ENCODE measurements around the gene PLA2G2F. TPM values are rescaled to one million over a fixed set of nuclear protein-coding genes. Genes with fewer than 3 reads are reported as not detected.

Gene PLA2G2F
- total RNA-seq, 2 experiments from 2014 or later: not detected

GRCh38 chr1:20153000-20153418 is 13.9 kb downstream of the PLA2G2F start:
- Mint-ChIP-seq H3K9me3 (ENCODE audit: low read depth) (no peaks in the 10 kb centered on the region), H3K36me3 (no peaks in the 10 kb centered on the region), H3K4me3 (no peak overlapping the region), H3K27ac (no peak overlapping the region), H3K4me1 (peaks cover 16% of the 10 kb centered on the region), H3K27me3 (no peaks in the 10 kb centered on the region)
- no peak for DNase-seq
- no peak for ATAC-seq
- CTCF ChIA-PET: interaction anchor here (0.7 to 2.8 kb wide), 14 partner anchors 9 to 342 kb away, joined by 3 to 38 read pairs (median 4); no protein-coding TSS in a partner anchor

DNA sequence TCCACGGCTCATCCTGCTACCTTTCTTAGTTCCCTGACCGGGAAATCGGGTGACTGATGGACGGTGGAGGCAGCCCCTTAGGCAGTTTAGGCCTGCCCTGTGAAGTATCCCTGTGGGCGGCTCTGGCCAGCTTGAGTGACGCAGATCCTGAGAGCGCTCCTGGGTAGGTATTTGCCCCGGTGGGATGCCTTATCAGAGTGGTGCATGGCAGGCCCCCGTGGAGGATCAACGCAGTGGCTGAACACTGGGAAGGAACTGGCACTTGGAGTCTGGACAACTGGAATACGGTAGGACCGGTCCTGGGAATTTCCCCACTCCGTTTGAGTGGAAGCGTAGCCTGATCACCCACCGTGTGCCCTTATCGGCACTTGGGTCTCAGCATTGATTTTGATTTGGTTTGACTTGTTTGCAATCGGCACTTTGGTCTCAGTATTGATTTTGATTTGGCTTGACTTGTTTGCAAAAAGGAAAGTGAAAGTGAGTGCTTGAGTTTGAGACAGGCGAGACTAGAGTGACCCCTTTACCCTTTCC is 15.2 kb downstream of the PLA2G2F start:
- H3K4me1 Mint-ChIP-seq: peaks cover 16% of the 10 kb centered on the region
- peak overlapping the region; percentile 33 for H3K27ac Mint-ChIP-seq
- DNase-seq (no peak), ATAC-seq (no peak)
- CTCF ChIA-PET: interaction anchor here (0.5 to 1.6 kb wide), 4 partner anchors 18 to 354 kb away, joined by 3 to 11 read pairs (median 4); partner anchors contain the start of gene OTUD3
- H3K4me3 Mint-ChIP-seq: peak overlapping the region; percentile 27
- H3K27me3 Mint-ChIP-seq: no peaks in the 10 kb centered on the region
- H3K9me3 Mint-ChIP-seq (ENCODE audit: low read depth): peaks cover 6% of the 10 kb centered on the region
- H3K36me3 Mint-ChIP-seq: no peaks in the 10 kb centered on the region

GRCh38 chr1:20158358-20159070 is 19.4 kb downstream of the PLA2G2F start:
- H3K27me3 Mint-ChIP-seq: no peaks in the 10 kb centered on the region
- H3K9me3 Mint-ChIP-seq (ENCODE audit: low read depth): peaks cover 16% of the 10 kb centered on the region
- ATAC-seq: no peak
- DNase-seq: no peak
- H3K27ac Mint-ChIP-seq: no peak overlapping the region
- peaks cover 13% of the 10 kb centered on the region for H3K4me1 Mint-ChIP-seq
- H3K4me3 Mint-ChIP-seq: no peak overlapping the region
- CTCF ChIA-PET: interaction anchor here (1.0 to 1.5 kb wide), 4 partner anchors 10 to 54 kb away, joined by 3 to 5 read pairs (median 4); no protein-coding TSS in a partner anchor
- H3K36me3 Mint-ChIP-seq: no peaks in the 10 kb centered on the region

- ATAC-seq (no peak), DNase-seq (no peak)
- Mint-ChIP-seq H3K4me1 (no peaks in the 10 kb centered on the region), H3K27ac (no peak overlapping the region), H3K36me3 (no peaks in the 10 kb centered on the region), H3K9me3 (ENCODE audit: low read depth) (peaks cover 16% of the 10 kb centered on the region), H3K27me3 (no peaks in the 10 kb centered on the region), H3K4me3 (no peak overlapping the region)
- CTCF ChIA-PET: no interaction called here
Observed at GRCh38 chr1:20160034-20160433, 20.9 kb downstream of the PLA2G2F start.

DNA sequence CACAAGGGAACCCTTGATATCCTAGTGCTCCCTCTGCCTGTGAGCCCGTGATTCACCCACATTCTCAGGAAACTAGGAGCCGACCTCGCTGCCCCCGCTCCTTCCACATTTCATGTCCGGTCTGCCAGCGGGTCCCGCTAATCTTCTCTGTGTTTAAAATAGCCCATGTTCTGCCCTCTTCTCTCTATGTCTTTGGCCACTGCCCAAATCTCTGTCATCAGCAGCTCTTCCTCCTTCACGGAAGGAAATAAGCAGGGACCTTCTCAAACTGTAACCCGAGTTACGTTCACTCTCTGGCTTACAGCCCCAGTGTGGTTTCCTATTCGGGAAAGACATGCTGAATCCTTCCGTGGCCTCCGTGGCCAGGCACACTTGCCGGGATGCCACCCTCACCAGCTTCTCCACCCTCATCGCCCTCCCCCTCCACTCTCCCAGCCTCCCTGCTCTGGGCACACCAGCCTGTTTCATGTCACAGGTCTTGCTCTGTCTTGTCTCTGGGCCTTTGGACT is 25.6 kb downstream of the PLA2G2F start:
- Mint-ChIP-seq H3K4me1 (no peaks in the 10 kb centered on the region), H3K27me3 (no peaks in the 10 kb centered on the region), H3K27ac (no peak overlapping the region), H3K4me3 (no peak overlapping the region), H3K36me3 (no peaks in the 10 kb centered on the region), H3K9me3 (ENCODE audit: low read depth) (peaks cover 6% of the 10 kb centered on the region)
- no peak for DNase-seq
- ATAC-seq: no peak
- CTCF ChIA-PET: interaction anchor here (1.2 to 4.5 kb wide), 3 partner anchors 23 to 329 kb away, joined by 3 to 35 read pairs (median 6); no protein-coding TSS in a partner anchor

DNA sequence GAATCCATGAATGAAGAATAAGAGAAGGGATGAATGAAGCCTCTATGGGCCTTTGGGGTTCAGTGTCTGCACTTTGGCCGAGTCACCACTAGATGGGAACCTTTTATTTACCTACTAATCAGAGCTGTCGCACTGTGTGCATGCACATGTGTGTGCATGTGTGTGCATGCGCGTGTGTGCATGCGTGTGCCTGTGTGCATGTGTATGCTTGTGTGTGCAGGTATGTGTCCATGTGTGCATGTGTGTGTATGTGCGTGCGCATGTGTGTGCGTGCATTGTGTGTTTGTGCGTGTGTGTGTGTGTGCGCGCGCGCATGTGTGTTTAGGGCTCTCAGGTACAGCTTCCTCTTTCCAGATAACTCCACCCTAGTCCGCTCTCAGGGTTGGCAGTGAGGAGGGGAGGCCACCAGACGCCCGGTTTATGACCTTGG is 26.4 kb downstream of the PLA2G2F start:
- no peak overlapping the region for H3K27ac Mint-ChIP-seq
- H3K9me3 Mint-ChIP-seq (ENCODE audit: low read depth): peaks cover 2% of the 10 kb centered on the region
- H3K4me3 Mint-ChIP-seq: no peak overlapping the region
- DNase-seq (no peak), ATAC-seq (peak; percentile 60)
- H3K4me1 Mint-ChIP-seq: peaks cover 3% of the 10 kb centered on the region
- H3K27me3 Mint-ChIP-seq: no peaks in the 10 kb centered on the region
- no peaks in the 10 kb centered on the region for H3K36me3 Mint-ChIP-seq
- CTCF ChIA-PET: interaction anchor here (1.0 to 4.5 kb wide), 5 partner anchors 15 to 328 kb away, joined by 3 to 35 read pairs (median 5); no protein-coding TSS in a partner anchor

GRCh38 chr1:20166051-20166450 is 26.9 kb downstream of the PLA2G2F start:
- no peaks in the 10 kb centered on the region for H3K27me3 Mint-ChIP-seq
- CTCF ChIA-PET: interaction anchor here (1.0 to 4.5 kb wide), 4 partner anchors 15 to 327 kb away, joined by 3 to 35 read pairs (median 4); no protein-coding TSS in a partner anchor
- ATAC-seq (no peak), DNase-seq (no peak)
- no peak overlapping the region for H3K4me3 Mint-ChIP-seq
- H3K36me3 Mint-ChIP-seq: no peaks in the 10 kb centered on the region
- no peak overlapping the region for H3K27ac Mint-ChIP-seq
- peaks cover 3% of the 10 kb centered on the region for H3K4me1 Mint-ChIP-seq
- H3K9me3 Mint-ChIP-seq (ENCODE audit: low read depth): peaks cover 2% of the 10 kb centered on the region

GRCh38 chr1:20167126-20167525 is 28.0 kb downstream of the PLA2G2F start:
- CTCF ChIA-PET: interaction anchor here (4.5 kb wide), 1 partner anchor 27 kb away, joined by 35 read pairs; no protein-coding TSS in a partner anchor
- no peaks in the 10 kb centered on the region for H3K36me3 Mint-ChIP-seq
- H3K27ac Mint-ChIP-seq: no peak overlapping the region
- H3K4me3 Mint-ChIP-seq: no peak overlapping the region
- no peak for DNase-seq
- peaks cover 10% of the 10 kb centered on the region for H3K4me1 Mint-ChIP-seq
- H3K9me3 Mint-ChIP-seq (ENCODE audit: low read depth): peaks cover 2% of the 10 kb centered on the region
- ATAC-seq: no peak
- H3K27me3 Mint-ChIP-seq: no peaks in the 10 kb centered on the region

DNA sequence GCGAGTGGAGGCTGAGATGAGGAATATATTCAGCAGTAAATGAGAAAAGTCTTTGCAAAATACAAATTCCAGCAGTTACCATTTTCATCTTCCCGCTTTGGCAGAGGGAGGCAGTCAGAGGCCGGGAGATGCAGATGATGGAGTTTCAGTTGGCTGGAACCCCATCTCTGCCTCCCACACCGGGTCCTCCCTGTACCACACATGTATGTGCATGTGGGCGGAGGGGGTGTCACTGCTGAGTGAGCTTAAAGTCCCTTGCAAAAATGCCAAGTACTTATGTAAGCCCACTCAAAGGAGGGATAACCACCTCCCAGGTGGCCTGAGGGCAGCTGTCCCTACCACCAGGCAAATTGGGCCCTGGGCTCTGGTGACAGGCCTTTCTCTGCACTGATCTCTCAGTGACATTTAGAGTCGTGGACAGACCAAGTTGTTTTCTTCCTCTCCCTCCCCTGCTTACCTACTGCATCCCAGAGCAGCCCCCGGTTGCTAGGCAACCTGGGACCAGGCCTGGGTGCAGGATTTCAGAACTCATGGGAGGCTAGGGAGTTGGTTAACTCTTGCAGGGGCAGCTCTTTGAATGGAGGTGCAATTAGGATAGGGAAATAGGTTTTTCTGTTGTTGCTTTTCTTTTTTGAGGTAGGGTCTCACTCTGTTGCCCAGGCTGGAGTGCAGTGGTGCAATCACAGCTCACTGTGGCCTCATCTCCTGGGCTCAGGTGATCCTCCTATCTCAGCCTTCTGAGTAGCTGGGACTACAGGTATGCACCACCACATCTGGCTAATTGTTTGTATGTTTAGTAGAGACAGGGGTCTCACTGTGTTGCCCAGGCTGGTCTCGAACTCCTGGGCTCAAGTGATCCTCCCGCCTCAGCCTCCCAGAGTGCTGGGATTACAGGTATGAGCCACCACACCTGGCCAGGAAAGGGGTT is 29.7 kb downstream of the PLA2G2F start:
- H3K27me3 Mint-ChIP-seq: no peaks in the 10 kb centered on the region
- H3K4me3 Mint-ChIP-seq: no peak overlapping the region
- CTCF ChIA-PET: interaction anchor here (0.5 to 1.6 kb wide), 4 partner anchors 11 to 44 kb away, joined by 3 to 5 read pairs (median 4); no protein-coding TSS in a partner anchor
- no peaks in the 10 kb centered on the region for H3K9me3 Mint-ChIP-seq (ENCODE audit: low read depth)
- H3K27ac Mint-ChIP-seq: no peak overlapping the region
- no peak for ATAC-seq
- DNase-seq: no peak
- peaks cover 11% of the 10 kb centered on the region for H3K4me1 Mint-ChIP-seq
- H3K36me3 Mint-ChIP-seq: no peaks in the 10 kb centered on the region

- H3K27me3 Mint-ChIP-seq: no peaks in the 10 kb centered on the region
- H3K4me1 Mint-ChIP-seq: peaks cover 11% of the 10 kb centered on the region
- no peaks in the 10 kb centered on the region for H3K9me3 Mint-ChIP-seq (ENCODE audit: low read depth)
- DNase-seq (no peak), ATAC-seq (no peak)
- CTCF ChIA-PET: interaction anchor here (0.6 to 2.2 kb wide), 4 partner anchors 18 to 901 kb away, joined by 3 to 5 read pairs (median 4); partner anchors contain the start of gene OTUD3
- H3K36me3 Mint-ChIP-seq: no peaks in the 10 kb centered on the region
- H3K4me3 Mint-ChIP-seq: no peak overlapping the region
- no peak overlapping the region for H3K27ac Mint-ChIP-seq
Observed at GRCh38 chr1:20169932-20170331, 30.8 kb downstream of the PLA2G2F start.

- Mint-ChIP-seq H3K27me3 (peaks cover 6% of the 10 kb centered on the region), H3K9me3 (ENCODE audit: low read depth) (no peaks in the 10 kb centered on the region), H3K4me3 (no peak overlapping the region), H3K36me3 (no peaks in the 10 kb centered on the region), H3K4me1 (peaks cover 11% of the 10 kb centered on the region), H3K27ac (no peak overlapping the region)
- DNase-seq: no peak
- CTCF ChIA-PET: interaction anchor here (0.7 to 2.2 kb wide), 4 partner anchors 8 to 290 kb away, joined by 4 to 6 read pairs (median 4); partner anchors contain the start of gene OTUD3
- ATAC-seq: no peak
Observed at GRCh38 chr1:20172033-20172590, 33.0 kb downstream of the PLA2G2F start.

DNA sequence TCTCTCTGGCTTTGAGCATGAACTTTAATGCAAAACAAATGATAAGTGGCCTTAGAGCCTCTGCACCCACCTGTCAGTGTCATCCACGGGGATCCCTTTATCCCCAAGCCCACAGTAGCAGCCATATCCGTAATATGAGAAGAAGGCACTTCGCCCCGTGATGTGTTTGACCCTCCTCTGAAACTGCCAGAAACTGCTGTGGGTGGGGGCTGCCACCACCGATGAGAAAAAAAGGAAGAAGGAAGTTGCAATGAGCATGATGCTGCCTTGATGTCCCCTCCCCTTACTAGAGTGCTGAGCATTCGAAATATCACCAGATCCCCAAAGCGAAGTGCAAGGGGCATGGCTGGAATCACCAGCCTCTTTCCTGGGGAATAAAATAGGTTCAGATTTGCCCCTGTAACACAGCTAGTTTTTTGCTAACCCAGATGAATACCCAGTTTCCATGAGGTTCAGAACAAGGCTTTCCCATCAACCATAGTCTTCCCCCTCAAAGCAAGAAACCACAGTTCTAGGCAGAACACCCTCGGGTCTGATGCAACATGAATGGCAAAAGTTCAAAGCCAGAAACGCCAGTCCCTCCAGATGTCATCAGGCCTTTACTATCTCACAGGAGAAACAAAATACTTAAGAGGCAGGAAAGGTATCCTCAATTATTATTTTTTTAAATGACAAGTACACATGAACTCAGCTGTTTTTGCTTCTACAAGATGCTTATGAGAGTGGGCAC is 36.0 kb downstream of the PLA2G2F start:
- no peak for ATAC-seq

More for the DNA sequence above, 36.0 kb downstream of the PLA2G2F start:
- no peaks in the 10 kb centered on the region for H3K36me3 Mint-ChIP-seq
- CTCF ChIA-PET: interaction anchor here (2.7 kb wide), 1 partner anchor 20 kb away, joined by 8 read pairs; no protein-coding TSS in a partner anchor
- H3K27ac Mint-ChIP-seq: no peak overlapping the region
- H3K4me3 Mint-ChIP-seq: no peak overlapping the region
- H3K4me1 Mint-ChIP-seq: peaks cover 9% of the 10 kb centered on the region
- DNase-seq: no peak
- peaks cover 5% of the 10 kb centered on the region for H3K9me3 Mint-ChIP-seq (ENCODE audit: low read depth)
- peaks cover 12% of the 10 kb centered on the region for H3K27me3 Mint-ChIP-seq

Measured in activated CD8-positive, alpha-beta memory T cell treated with anti-CD3 and anti-CD28 coated beads, Interleukin-2, amount 10 ng/mL, durations not matched to agents 7 days and 5 days (primary cell).